ENCODE data around the gene METTL15.

- TF ChIP-seq, protein P1, sequence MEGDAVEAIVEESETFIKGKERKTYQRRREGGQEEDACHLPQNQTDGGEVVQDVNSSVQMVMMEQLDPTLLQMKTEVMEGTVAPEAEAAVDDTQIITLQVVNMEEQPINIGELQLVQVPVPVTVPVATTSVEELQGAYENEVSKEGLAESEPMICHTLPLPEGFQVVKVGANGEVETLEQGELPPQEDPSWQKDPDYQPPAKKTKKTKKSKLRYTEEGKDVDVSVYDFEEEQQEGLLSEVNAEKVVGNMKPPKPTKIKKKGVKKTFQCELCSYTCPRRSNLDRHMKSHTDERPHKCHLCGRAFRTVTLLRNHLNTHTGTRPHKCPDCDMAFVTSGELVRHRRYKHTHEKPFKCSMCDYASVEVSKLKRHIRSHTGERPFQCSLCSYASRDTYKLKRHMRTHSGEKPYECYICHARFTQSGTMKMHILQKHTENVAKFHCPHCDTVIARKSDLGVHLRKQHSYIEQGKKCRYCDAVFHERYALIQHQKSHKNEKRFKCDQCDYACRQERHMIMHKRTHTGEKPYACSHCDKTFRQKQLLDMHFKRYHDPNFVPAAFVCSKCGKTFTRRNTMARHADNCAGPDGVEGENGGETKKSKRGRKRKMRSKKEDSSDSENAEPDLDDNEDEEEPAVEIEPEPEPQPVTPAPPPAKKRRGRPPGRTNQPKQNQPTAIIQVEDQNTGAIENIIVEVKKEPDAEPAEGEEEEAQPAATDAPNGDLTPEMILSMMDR (IDR thresholded peaks at IDR 0.05; ENCODE audit: low read depth, low read length) = no peak
- no peak for TF ChIP-seq EZH2phosphoT487 (IDR thresholded peaks at IDR 0.05; ENCODE audit: low read depth)
These were observed 176.0 kb downstream of the METTL15 start for GRCh38 chr11:28284196-28284595.
